NCI-H1436 treated with DMSO at 0.1 percent for 48 hours (cell line): ENCODE results near the gene NKD2.

Experiments used
- DNase-seq: peaks from one replicate; lab custom pipeline; 2025; lab: John Stamatoyannopoulos, UW

Gene NKD2

GRCh38 chr5:1030801-1031271, 22.2 kb downstream of the NKD2 start:
- no peak for DNase-seq

- no peak for DNase-seq
These were observed 22.8 kb downstream of the NKD2 start for GRCh38 chr5:1031306-1031959.

GRCh38 chr5:1032011-1032410, 23.4 kb downstream of the NKD2 start:
- DNase-seq = no peak

GRCh38 chr5:1032551-1033027, 24.0 kb downstream of the NKD2 start:
- DNase-seq = no peak

GRCh38 chr5:1033178-1033577, 24.6 kb downstream of the NKD2 start:
- DNase-seq = no peak

GRCh38 chr5:1033606-1034420, 25.2 kb downstream of the NKD2 start:
- DNase-seq = no peak

- no peak for DNase-seq
These were observed 25.9 kb downstream of the NKD2 start for GRCh38 chr5:1034421-1034905.

- DNase-seq = no peak
These were observed 26.4 kb downstream of the NKD2 start for GRCh38 chr5:1034986-1035385.

- DNase-seq = no peak
These were observed 27.1 kb downstream of the NKD2 start for GRCh38 chr5:1035421-1036405.

- no peak for DNase-seq
These were observed 28.0 kb downstream of the NKD2 start for GRCh38 chr5:1036504-1037122.

GRCh38 chr5:1037123-1037670, 28.6 kb downstream of the NKD2 start:
- DNase-seq = no peak

- DNase-seq = no peak
These were observed 29.2 kb downstream of the NKD2 start for GRCh38 chr5:1037671-1038416.

GRCh38 chr5:1038417-1039209, 30.0 kb downstream of the NKD2 start:
- DNase-seq = no peak

- DNase-seq = no peak
These were observed 30.6 kb downstream of the NKD2 start for GRCh38 chr5:1039210-1039548.

- no peak for DNase-seq
These were observed 31.2 kb downstream of the NKD2 start for GRCh38 chr5:1039706-1040260.

GRCh38 chr5:1040571-1040970, 32.0 kb downstream of the NKD2 start:
- DNase-seq = no peak

GRCh38 chr5:1041225-1042143, 32.9 kb downstream of the NKD2 start:
- no peak for DNase-seq

GRCh38 chr5:1042626-1043025, 34.0 kb downstream of the NKD2 start:
- DNase-seq = no peak
